Measurements from ENCODE around the gene STARD6.
A peak's percentile ranks its signal among the peaks of the same experiment; 100 is the strongest.
"Not testable (repeated sequence)": the region's sequence is repeated elsewhere in the genome, so short reads cannot be mapped to it uniquely, and the experiment has no call there.

The STARD6 gene

DNA sequence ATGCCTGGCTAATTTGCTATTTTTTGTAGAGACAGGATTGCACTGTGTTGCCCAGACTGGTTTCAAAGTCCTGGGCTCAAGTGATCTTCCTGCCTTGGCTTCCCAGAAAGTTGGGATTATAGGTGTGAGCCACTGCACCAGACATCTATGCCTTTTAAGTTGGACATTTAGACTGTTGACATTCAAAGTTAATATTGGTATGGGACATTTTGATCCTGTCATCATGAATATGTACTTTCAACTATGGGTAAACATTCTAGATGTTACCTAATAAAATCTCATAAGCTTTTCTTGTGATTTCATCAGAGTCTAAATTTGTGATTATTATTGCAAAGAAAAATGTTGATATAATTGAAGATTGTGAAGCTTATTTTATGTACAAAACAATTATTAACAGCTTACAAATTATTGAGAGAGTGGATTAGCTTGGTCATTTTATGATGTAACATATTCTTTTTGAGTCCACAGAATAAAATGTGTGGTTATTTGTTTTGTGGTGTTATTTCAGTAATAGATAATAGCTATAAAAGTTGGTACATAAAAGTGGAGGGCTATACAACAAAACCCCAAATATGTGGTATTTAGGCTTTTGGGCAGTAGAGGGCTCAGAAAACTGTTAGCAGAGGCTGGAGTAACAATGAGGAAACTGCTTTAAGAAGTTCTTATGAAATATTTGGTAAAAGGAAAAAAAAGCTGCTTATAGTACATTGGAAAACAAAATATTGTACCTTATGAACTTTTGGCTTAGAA, 41.4 kb downstream of the STARD6 start:
- no peak overlapping the region for H3K4me3 Mint-ChIP-seq
- no peak overlapping the region for H3K27ac Mint-ChIP-seq
- H3K9me3 Mint-ChIP-seq: peaks cover 4% of the 10 kb centered on the region
- peaks cover 3% of the 10 kb centered on the region for H3K4me1 Mint-ChIP-seq (ENCODE audit: low read depth)
- no peaks in the 10 kb centered on the region for H3K36me3 Mint-ChIP-seq (ENCODE audit: low read depth)
- peaks cover 50% of the 10 kb centered on the region for H3K27me3 Mint-ChIP-seq (ENCODE audit: low read depth)

DNA sequence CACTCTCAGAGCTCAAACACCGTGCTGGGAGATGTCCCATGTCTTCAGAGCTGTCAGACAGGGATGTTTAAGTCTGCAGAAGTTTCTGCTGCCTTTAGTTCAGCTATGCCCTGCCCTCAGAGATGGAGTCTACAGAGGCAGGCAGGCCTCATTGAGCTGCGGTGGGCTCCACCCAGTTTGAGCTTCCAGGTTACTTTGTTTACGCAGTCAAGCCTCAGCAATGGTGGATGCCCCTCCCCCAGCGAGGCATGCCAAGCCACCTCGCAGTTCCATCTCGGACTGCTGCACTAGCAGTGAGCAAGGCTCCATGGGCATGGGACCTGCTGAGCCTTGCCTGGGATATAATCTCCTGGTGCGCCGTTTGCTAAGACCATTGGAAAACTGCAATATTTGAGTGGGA, 48.1 kb downstream of the STARD6 start:
- not testable (repeated sequence) for H3K9me3 Mint-ChIP-seq; H3K27ac Mint-ChIP-seq; H3K4me1 Mint-ChIP-seq (ENCODE audit: low read depth); H3K4me3 Mint-ChIP-seq; H3K36me3 Mint-ChIP-seq (ENCODE audit: low read depth)
- peaks cover 27% of the 10 kb centered on the region for H3K27me3 Mint-ChIP-seq (ENCODE audit: low read depth)

DNA sequence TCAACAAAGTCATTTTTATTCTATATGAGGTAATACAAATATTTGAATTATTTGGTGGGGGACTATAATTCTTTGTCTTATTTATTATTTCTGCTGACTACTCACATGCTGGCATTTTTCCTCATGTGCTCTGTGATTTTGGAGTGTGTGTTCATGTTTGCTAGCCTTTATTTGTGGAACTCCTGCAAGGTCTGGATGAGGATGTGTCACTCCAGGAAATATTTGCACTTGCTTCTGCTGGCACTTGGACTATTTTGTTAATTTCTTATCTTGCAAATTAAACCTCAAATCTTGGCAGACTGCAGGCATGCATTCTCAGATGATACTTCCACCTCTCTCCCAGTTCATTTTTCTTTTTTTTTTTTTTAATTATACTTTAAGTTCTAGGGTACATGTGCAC, 54.2 kb downstream of the STARD6 start:
- no peak overlapping the region for H3K4me3 Mint-ChIP-seq
- no peak overlapping the region for H3K27ac Mint-ChIP-seq
- peaks cover 2% of the 10 kb centered on the region for H3K4me1 Mint-ChIP-seq (ENCODE audit: low read depth)
- peaks cover 11% of the 10 kb centered on the region for H3K27me3 Mint-ChIP-seq (ENCODE audit: low read depth)
- H3K9me3 Mint-ChIP-seq: peaks cover 14% of the 10 kb centered on the region
- H3K36me3 Mint-ChIP-seq (ENCODE audit: low read depth): no peaks in the 10 kb centered on the region

DNA sequence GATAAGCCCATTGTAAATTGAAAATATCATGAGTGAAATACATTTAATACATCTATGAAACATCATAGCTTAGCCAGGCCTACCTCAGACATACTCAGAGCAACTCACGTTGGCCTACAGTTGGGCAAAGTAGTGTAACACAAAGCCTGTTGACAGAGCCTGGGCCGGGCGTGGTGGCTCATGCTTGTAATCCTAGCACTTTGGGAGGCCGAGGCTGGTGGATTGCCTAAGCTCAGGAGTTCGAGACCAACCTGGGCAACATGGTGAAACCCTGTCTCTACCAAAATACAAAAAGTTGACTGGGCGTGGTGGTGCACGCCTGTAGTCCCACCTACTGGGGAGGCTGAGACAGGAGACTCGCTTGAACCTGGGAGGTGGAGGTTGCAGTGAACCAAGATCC, 58.7 kb downstream of the STARD6 start:
- H3K27me3 Mint-ChIP-seq (ENCODE audit: low read depth); H3K4me1 Mint-ChIP-seq (ENCODE audit: low read depth); H3K9me3 Mint-ChIP-seq; H3K4me3 Mint-ChIP-seq; H3K27ac Mint-ChIP-seq: not testable (repeated sequence)
- H3K36me3 Mint-ChIP-seq (ENCODE audit: low read depth): peaks cover 12% of the 10 kb centered on the region

DNA sequence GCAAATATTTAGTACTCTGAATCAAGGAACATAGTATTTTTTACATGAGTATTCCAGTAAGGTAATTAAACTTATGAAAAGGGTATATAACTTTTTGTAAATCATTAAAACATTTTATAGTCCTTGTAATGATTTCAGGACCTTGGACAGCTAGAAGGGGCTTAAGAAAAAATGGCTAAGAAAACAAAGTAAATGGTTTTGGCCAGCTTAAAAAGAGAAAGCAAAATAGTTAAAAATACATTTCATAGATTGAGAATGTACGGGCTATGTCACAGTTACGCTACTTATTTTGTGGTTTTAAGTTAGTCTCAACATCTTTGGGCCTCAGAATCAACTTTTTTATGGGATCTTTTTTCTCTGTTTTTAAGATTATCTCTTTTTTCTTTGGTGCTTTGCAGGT, 61.6 kb downstream of the STARD6 start:
- no peak overlapping the region for H3K4me3 Mint-ChIP-seq

DNA sequence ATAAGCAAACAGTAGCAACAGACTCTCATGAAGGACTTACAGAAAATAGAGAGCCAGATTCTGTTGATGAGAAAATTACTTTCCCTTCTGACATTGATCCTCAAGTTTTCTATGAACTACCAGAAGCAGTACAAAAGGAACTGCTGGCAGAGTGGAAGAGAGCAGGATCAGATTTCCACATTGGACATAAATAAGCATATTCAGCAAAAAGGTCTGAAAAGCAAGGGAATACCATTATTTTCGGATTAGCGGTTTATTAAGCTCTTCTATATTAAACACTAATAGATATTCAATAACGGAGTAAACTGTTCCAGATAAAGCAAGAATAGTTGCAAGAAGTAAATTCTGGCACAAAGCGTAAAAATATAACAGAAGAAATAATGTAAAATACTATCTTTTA, 63.4 kb downstream of the STARD6 start:
- peaks cover 4% of the 10 kb centered on the region for H3K9me3 Mint-ChIP-seq
- H3K27ac Mint-ChIP-seq: no peak overlapping the region
- no peaks in the 10 kb centered on the region for H3K4me1 Mint-ChIP-seq (ENCODE audit: low read depth)
- no peaks in the 10 kb centered on the region for H3K27me3 Mint-ChIP-seq (ENCODE audit: low read depth)
- H3K4me3 Mint-ChIP-seq: no peak overlapping the region
- H3K36me3 Mint-ChIP-seq (ENCODE audit: low read depth): peaks cover 29% of the 10 kb centered on the region

More for the DNA sequence above, 61.6 kb downstream of the STARD6 start:
- H3K27ac Mint-ChIP-seq: no peak overlapping the region
- H3K27me3 Mint-ChIP-seq (ENCODE audit: low read depth): no peaks in the 10 kb centered on the region
- H3K36me3 Mint-ChIP-seq (ENCODE audit: low read depth): peaks cover 24% of the 10 kb centered on the region
- H3K9me3 Mint-ChIP-seq: peaks cover 13% of the 10 kb centered on the region
- H3K4me1 Mint-ChIP-seq (ENCODE audit: low read depth): no peaks in the 10 kb centered on the region

DNA sequence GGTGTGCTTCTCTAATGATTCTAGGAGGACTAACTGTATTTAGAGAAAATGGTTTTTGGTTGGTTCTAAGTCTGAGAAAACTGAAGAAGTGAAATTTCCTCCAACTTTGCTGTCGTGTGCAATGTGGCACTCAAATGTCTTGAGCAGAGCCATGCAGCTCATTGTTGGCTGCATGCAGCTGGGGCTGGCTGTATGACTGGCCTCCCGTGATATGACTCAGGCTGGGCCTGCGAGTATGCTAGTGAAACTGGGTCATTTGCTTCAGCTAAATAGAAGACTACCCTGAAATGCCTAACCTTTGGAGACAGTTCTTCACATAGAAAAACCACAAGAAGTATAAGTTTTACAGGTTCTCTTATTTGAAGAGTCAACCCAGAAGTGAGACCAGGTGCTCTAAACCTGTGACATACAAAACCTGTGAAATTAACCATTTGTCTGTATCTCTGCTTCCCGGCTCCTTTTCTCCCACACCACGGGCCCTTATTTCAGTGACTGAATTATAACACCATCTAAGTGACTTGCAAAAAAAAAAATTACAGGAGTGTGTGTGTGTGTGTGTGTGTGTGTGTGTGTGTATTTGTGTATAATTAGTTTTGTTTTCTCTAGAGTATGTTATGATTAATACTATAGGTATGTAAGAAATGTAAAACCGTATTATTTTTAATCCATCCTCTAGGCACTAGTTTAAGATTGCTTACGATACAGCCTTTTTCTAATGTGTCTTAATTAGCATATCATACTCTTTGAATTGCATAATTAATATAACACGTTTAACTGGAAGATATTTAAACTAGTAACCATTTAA, 72.5 kb downstream of the STARD6 start:
- H3K27ac Mint-ChIP-seq: peak overlapping the region; percentile 81
- H3K4me3 Mint-ChIP-seq: peak overlapping the region; percentile 4
- H3K36me3 Mint-ChIP-seq (ENCODE audit: low read depth): peaks cover 54% of the 10 kb centered on the region
- H3K9me3 Mint-ChIP-seq: peaks cover 13% of the 10 kb centered on the region
- peaks cover 30% of the 10 kb centered on the region for H3K4me1 Mint-ChIP-seq (ENCODE audit: low read depth)
- H3K27me3 Mint-ChIP-seq (ENCODE audit: low read depth): no peaks in the 10 kb centered on the region

DNA sequence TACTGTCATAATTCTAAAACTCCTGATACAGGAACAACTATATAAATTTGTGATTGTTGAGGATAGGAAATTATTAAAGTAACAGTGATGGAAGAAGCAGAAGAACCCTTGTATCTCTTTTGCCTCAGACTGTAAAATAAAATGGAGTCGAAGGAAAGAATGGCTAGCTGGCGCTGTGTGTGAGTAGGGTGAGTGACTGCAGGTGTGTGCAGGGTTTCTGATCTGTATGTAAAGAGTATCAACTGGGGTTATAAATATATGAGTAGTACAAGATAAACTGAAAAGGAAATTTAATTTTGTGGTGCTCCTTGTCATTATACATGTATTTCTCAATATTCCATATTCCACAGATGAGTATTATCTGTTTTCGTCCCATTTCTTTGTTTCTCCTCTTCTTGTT, 73.1 kb downstream of the STARD6 start:
- Mint-ChIP-seq H3K27ac (peak overlapping the region; percentile 81), H3K36me3 (ENCODE audit: low read depth) (peaks cover 56% of the 10 kb centered on the region), H3K9me3 (peaks cover 13% of the 10 kb centered on the region), H3K4me1 (ENCODE audit: low read depth) (peaks cover 34% of the 10 kb centered on the region), H3K4me3 (peak overlapping the region; percentile 4), H3K27me3 (ENCODE audit: low read depth) (no peaks in the 10 kb centered on the region)

DNA sequence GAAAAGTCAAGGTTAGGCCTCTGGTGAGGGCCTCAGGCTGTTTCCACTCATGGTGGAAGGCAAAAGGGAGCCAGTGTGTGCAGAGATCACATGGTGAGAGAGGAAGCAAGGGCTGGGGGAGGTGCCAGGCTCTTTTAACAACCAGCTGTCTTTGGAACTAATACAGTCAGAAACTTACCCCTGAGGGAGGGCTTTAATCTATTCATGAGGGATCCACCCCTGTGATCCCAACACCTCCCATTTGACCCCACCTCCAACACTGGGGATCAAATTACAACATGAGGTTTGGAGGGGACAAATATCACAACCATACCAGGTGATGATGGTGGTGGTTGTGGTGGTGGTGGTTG, 77.5 kb downstream of the STARD6 start:
- Mint-ChIP-seq H3K36me3 (ENCODE audit: low read depth) (peaks cover 45% of the 10 kb centered on the region), H3K4me3 (no peak overlapping the region), H3K4me1 (ENCODE audit: low read depth) (peaks cover 27% of the 10 kb centered on the region), H3K27ac (no peak overlapping the region), H3K27me3 (ENCODE audit: low read depth) (no peaks in the 10 kb centered on the region), H3K9me3 (no peaks in the 10 kb centered on the region)

DNA sequence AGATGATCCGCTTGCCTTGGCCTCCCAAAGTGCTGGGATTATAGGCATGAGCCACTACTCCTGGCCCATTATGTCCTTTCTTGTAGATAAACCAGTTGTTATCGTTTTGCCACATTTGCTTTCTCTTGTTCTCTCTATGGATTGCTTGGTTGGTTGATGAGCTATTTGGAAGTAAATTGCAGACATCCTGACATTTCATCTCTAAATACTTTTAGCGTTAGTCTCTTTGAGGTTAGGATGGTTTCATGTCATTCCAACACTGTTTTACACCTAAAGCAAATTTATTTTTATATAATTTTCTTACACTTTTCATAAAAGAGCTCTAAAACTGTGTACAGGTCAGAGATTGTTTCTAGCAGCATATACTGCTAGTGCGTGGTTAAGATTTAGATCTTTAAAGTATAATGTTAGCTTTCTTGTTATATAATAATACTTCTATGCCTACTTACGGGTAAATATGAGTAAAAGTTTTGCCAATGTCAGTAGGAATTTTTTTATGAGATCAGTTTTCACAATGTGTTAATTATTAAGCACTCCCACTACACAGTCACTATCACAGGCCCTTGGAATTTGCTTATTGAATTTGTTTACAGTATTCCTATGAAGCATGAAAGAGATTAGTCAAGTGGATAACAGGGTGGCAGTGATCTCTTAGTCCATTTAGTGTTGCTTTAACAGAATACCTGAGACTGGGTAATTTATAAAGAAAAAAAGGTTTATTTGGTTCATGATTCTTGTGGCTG, 78.0 kb downstream of the STARD6 start:
- Mint-ChIP-seq H3K4me3 (no peak overlapping the region), H3K27ac (no peak overlapping the region), H3K9me3 (no peaks in the 10 kb centered on the region), H3K36me3 (ENCODE audit: low read depth) (peaks cover 41% of the 10 kb centered on the region), H3K4me1 (ENCODE audit: low read depth) (peaks cover 22% of the 10 kb centered on the region), H3K27me3 (ENCODE audit: low read depth) (no peaks in the 10 kb centered on the region)

DNA sequence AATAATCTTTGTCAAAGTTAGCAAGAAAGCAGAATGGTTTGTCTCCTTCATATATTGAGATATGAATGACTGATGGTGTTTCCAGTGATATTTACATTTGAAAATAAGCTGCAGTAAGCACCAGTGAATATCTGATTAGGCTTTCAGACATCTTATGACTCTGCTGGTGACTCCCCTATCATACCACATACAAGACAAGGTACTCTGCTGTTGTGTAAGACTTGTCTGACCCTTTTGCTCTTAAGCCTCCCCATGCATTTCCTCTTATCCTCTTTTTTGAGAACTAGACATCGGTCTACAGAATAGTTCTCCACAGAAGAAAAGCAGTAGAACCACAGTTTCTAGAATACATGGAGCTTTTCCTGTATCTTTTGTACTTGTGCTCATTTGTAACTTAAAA, 79.0 kb downstream of the STARD6 start:
- Mint-ChIP-seq H3K27me3 (ENCODE audit: low read depth) (no peaks in the 10 kb centered on the region), H3K36me3 (ENCODE audit: low read depth) (peaks cover 33% of the 10 kb centered on the region), H3K4me3 (no peak overlapping the region), H3K27ac (no peak overlapping the region), H3K4me1 (ENCODE audit: low read depth) (peaks cover 13% of the 10 kb centered on the region), H3K9me3 (no peaks in the 10 kb centered on the region)

DNA sequence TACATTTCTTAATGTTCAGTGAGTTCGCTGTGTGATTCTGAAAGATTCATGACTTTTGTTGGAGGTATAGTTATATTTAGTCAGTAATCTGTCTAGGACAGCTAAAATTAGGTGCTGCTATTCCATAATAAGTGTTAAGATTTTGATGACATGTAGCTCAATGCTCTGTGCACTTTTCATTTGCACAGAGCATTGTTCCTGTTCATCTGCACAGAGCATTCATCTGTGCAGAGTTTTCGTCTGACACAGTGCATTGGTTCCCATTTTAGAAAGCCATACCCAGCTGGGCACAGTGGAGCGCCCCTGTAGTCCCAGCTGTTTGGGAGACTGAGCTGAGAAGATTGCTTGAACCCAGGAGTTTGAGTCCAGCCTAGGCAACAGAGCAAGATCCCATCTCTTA, 79.8 kb downstream of the STARD6 start:
- H3K27ac Mint-ChIP-seq: no peak overlapping the region
- no peaks in the 10 kb centered on the region for H3K9me3 Mint-ChIP-seq

More for the DNA sequence above, 79.8 kb downstream of the STARD6 start:
- H3K4me1 Mint-ChIP-seq (ENCODE audit: low read depth): peaks cover 13% of the 10 kb centered on the region
- no peak overlapping the region for H3K4me3 Mint-ChIP-seq
- H3K27me3 Mint-ChIP-seq (ENCODE audit: low read depth): no peaks in the 10 kb centered on the region
- H3K36me3 Mint-ChIP-seq (ENCODE audit: low read depth): peaks cover 32% of the 10 kb centered on the region
